ENCODE data around the gene NUP205. TPM values are rescaled to one million over a fixed set of nuclear protein-coding genes. Genes with fewer than 3 reads are reported as not detected.

Gene NUP205
- total and polyA plus RNA-seq, 9 donors: 19.5 to 51.5 (median 38.7) TPM

DNA sequence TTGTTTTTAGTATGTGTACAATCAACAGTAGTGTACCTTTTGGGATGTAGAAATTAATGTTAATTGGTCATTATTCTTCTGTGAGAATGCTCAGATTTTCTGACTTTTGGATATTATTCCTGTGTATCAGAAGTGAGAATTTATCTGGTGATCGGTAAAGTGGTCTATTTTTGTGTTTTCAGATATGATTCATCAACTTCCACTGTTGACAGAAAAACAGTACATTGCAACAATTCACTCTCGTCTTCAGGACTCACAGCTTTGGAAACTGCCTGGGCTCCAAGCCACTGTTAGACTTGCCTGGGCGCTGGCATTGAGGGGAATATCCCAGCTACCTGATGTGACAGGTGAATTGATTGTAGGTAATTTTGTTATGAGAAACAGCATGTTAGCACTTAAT lies 20.9 kb downstream of the NUP205 start:
- H3K4me1 ChIP-seq (ENCODE audit: insufficient read depth): no peaks in the 10 kb centered on the region
- no peaks in the 10 kb centered on the region for H3K9me3 ChIP-seq
- no peak overlapping the region for H3K4me3 ChIP-seq
- DNase-seq: no peak
- H3K27ac ChIP-seq: no peak overlapping the region
- 85 to 88% (median 85%) methylated on average over 3 of the region's 3 CpGs for WGBS, 3 donors
- no peaks in the 10 kb centered on the region for H3K36me3 ChIP-seq
- TF ChIP-seq EP300 (IDR thresholded peaks at IDR 0.05): no peak
- no peak for TF ChIP-seq POLR2A (IDR thresholded peaks at IDR 0.05)
- no peaks in the 10 kb centered on the region for H3K27me3 ChIP-seq
- intact Hi-C loops (cut with DNase I): no loop called here

DNA sequence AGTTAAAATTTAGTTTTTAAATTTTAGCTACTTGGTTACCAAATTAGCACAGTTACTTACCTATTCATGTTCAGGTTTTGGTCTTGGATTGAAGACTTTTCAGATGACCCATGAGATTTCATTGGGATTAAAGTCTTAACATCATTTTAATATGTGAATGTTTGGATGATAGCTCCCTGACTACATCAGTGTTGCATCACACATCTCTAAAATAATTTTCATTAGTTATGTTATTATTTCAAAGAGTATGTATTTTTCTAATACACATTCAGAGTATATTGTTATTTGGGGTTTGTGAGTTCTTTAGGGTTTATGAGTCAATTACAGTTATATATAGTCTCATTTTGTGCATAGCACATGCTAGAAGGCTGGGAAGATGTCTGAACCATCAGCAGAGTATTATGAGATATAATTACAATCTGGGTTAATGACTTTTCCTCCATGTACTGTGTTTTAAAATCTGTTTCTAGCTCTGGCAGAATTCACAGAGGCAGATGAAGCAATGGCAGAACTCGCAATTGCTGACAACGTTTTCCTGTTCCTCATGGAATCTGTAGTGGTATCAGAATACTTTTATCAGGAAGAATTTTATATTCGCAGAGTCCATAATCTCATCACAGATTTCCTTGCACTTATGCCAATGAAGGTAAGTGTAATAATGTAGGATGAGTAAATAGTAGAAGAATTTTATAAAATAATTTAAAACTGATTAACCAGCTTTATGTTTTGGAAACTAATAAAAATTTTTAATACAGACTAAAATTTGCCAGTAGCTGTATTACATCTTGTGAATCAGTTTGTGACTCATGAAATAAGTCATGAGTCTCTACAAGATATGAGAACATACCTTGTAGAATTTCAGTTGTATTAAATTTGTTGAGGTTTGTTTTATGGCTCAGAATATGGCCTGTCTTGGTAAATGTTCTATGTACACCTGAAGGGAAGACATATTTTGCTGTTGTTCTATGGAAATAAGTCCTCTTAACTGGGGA lies 26.9 kb downstream of the NUP205 start:
- WGBS, 3 donors: 93 to 95% (median 93%) methylated on average over 3 of the region's 3 CpGs
- Histone ChIP-seq H3K27ac (no peak overlapping the region), H3K9me3 (no peaks in the 10 kb centered on the region), H3K36me3 (no peaks in the 10 kb centered on the region), H3K4me1 (ENCODE audit: insufficient read depth) (no peaks in the 10 kb centered on the region), H3K27me3 (no peaks in the 10 kb centered on the region), H3K4me3 (no peak overlapping the region)
- TF ChIP-seq EP300 (IDR thresholded peaks at IDR 0.05): no peak
- intact Hi-C loops (cut with DNase I): no loop called here
- no peak for DNase-seq

DNA sequence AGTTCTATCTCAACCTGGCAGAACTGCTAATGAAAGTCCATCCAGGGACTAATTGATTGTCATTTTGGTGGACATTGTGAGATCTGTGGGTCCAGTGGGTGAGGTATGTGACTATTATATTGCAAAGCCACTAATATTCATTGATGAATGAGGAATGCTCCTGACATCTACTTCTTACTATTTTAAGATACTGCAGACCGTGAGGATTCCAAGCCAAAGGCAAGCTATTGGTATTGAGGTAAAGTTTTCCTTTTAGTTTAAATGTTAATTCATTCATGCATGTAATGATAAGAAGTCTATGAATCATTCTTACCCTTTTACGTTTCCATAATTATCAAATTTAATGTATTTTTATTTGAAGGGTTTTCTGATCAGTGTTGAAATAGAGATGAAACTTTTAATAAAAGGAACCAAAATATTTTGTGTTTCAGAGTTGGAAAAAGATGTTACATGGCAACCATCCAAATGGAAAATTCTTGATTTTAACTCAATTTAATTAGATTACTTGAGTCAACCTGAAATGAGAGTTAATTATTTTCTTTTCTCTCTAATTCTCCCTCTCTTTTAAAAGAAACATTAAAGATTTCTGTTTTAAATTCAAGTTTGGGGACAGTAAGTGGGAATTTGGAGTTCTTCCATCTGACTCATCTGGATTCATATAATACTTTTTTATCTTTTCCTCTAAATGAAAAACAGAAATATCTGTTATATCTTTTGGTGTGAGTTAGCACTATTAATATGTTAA lies 39.6 kb downstream of the NUP205 start:
- Histone ChIP-seq H3K36me3 (no peaks in the 10 kb centered on the region), H3K27me3 (no peaks in the 10 kb centered on the region), H3K4me1 (ENCODE audit: insufficient read depth) (peaks cover 2% of the 10 kb centered on the region), H3K9me3 (no peaks in the 10 kb centered on the region), H3K4me3 (no peak overlapping the region), H3K27ac (no peak overlapping the region)
- intact Hi-C loops (cut with DNase I): no loop called here
- TF ChIP-seq EP300 (IDR thresholded peaks at IDR 0.05) (no peak), POLR2A (IDR thresholded peaks at IDR 0.05) (no peak)
- TF ChIP-seq, protein P1, sequence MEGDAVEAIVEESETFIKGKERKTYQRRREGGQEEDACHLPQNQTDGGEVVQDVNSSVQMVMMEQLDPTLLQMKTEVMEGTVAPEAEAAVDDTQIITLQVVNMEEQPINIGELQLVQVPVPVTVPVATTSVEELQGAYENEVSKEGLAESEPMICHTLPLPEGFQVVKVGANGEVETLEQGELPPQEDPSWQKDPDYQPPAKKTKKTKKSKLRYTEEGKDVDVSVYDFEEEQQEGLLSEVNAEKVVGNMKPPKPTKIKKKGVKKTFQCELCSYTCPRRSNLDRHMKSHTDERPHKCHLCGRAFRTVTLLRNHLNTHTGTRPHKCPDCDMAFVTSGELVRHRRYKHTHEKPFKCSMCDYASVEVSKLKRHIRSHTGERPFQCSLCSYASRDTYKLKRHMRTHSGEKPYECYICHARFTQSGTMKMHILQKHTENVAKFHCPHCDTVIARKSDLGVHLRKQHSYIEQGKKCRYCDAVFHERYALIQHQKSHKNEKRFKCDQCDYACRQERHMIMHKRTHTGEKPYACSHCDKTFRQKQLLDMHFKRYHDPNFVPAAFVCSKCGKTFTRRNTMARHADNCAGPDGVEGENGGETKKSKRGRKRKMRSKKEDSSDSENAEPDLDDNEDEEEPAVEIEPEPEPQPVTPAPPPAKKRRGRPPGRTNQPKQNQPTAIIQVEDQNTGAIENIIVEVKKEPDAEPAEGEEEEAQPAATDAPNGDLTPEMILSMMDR (IDR thresholded peaks at IDR 0.05): no peak
- WGBS, 3 donors: 29 to 37% (median 37%) methylated on average over 2 of the region's 2 CpGs
- no peak for DNase-seq

DNA sequence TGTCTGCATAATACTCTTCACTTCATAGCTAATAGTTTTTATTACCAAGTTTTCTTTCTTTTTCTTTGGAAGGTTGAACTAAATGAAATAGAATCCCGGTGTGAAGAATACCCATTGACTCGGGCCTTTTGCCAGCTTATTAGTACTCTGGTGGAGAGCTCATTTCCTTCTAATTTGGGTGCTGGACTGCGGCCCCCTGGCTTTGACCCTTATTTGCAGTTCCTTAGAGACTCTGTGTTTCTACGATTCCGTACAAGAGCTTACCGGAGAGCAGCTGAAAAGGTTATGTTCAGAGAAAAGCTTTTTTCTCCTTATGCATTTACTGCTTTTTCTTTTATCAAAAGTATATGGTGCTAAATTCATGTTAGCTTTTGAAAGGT lies 40.2 kb downstream of the NUP205 start:
- WGBS, 3 donors: 24 to 32% (median 28%) methylated on average over 6 of the region's 6 CpGs
- H3K4me1 ChIP-seq (ENCODE audit: insufficient read depth): peaks cover 2% of the 10 kb centered on the region
- TF ChIP-seq, protein P1 (IDR thresholded peaks at IDR 0.05): no peak
- TF ChIP-seq EP300 (IDR thresholded peaks at IDR 0.05): no peak
- TF ChIP-seq POLR2A (IDR thresholded peaks at IDR 0.05): no peak
- intact Hi-C loops (cut with DNase I): no loop called here
- peak in 1 of 5 donors; percentile 42 for DNase-seq
- no peak overlapping the region for H3K4me3 ChIP-seq
- no peaks in the 10 kb centered on the region for H3K27me3 ChIP-seq
- H3K27ac ChIP-seq: no peak overlapping the region
- no peaks in the 10 kb centered on the region for H3K9me3 ChIP-seq
- no peaks in the 10 kb centered on the region for H3K36me3 ChIP-seq

DNA sequence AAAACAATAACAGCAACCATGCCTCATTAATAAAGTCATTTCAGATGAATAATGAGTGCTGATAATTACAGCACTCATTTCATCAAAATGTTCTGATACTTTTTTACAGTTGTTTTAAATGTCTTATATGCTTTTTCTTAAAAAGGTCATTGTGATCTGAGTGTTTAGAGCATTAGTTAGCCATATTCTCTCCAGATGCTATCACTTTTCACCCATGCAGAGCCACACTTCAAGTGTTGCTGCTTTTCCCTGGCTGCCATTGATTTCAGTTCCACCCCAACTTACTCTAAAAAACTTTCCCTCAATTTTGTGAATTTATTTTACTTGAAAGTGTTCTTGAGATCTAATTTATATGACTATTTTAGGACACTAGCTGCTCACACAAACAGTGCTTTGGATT lies 41.8 kb downstream of the NUP205 start:
- TF ChIP-seq, protein P1 (IDR thresholded peaks at IDR 0.05): no peak
- TF ChIP-seq EP300 (IDR thresholded peaks at IDR 0.05) (no peak), POLR2A (IDR thresholded peaks at IDR 0.05) (no peak)
- no peak for DNase-seq
- Histone ChIP-seq H3K4me3 (no peak overlapping the region), H3K36me3 (no peaks in the 10 kb centered on the region), H3K9me3 (no peaks in the 10 kb centered on the region), H3K27ac (no peak overlapping the region), H3K4me1 (ENCODE audit: insufficient read depth) (peaks cover 2% of the 10 kb centered on the region), H3K27me3 (no peaks in the 10 kb centered on the region)
- intact Hi-C loops (cut with DNase I): no loop called here
